Measurements from ENCODE around the gene AGTPBP1.
"Not testable (repeated sequence)": the region's sequence is repeated elsewhere in the genome, so short reads cannot be mapped to it uniquely, and the experiment has no call there.

Gene AGTPBP1

GRCh38 chr9:85577353-85577952, 164.3 kb downstream of the AGTPBP1 start:
- no peaks in the 10 kb centered on the region for H3K27me3 ChIP-seq

GRCh38 chr9:85575868-85576267, 165.9 kb downstream of the AGTPBP1 start:
- no peak overlapping the region for H3K27ac ChIP-seq
- no peaks in the 10 kb centered on the region for H3K27me3 ChIP-seq
- no peak for TF ChIP-seq Cebpa-rat (IDR thresholded peaks at IDR 0.05)
- peaks cover 8 to 80% (median 31%) of the 10 kb centered on the region in 11 experiments for H3K36me3 ChIP-seq
- H3K9ac ChIP-seq = no peak overlapping the region
- H3K4me1 ChIP-seq = no peaks in the 10 kb centered on the region
- H3K4me2 ChIP-seq = no peak overlapping the region
- H4K20me1 ChIP-seq = no peaks in the 10 kb centered on the region
- no peak overlapping the region for H3K4me3 ChIP-seq
- peaks cover 0 to 16% (median 12%) of the 10 kb centered on the region in 11 experiments; a peak in 13 of 22 replicates for H3K9me3 ChIP-seq (replicated peaks in 1 of 11)

More at GRCh38 chr9:85577353-85577952, 164.3 kb downstream of the AGTPBP1 start:
- no peaks in the 10 kb centered on the region for H3K4me1 ChIP-seq
- no peak for TF ChIP-seq Cebpa-rat (IDR thresholded peaks at IDR 0.05)
- H3K27ac ChIP-seq = no peak overlapping the region
- H3K36me3 ChIP-seq = peaks cover 8 to 78% (median 23%) of the 10 kb centered on the region in 11 experiments
- no peaks in the 10 kb centered on the region for H4K20me1 ChIP-seq
- H3K4me2 ChIP-seq = no peak overlapping the region
- H3K4me3 ChIP-seq = no peak overlapping the region
- H3K9me3 ChIP-seq (replicated peaks in 1 of 11) = peaks cover 0 to 16% (median 12%) of the 10 kb centered on the region in 11 experiments; a peak in 13 of 22 replicates
- no peak overlapping the region for H3K9ac ChIP-seq

- H3K9ac ChIP-seq, H4K20me1 ChIP-seq, H3K27me3 ChIP-seq, H3K27ac ChIP-seq, H3K4me1 ChIP-seq, H3K4me3 ChIP-seq, H3K4me2 ChIP-seq: not testable (repeated sequence)
- H3K9me3 ChIP-seq (replicated peaks in 1 of 11) = peaks cover 0 to 16% (median 12%) of the 10 kb centered on the region in 11 experiments; a peak in 13 of 22 replicates
- peaks cover 10 to 83% (median 31%) of the 10 kb centered on the region in 11 experiments for H3K36me3 ChIP-seq
Measured at GRCh38 chr9:85573546-85573945, 168.2 kb downstream of the AGTPBP1 start.

- H3K9ac ChIP-seq, H4K20me1 ChIP-seq, H3K27ac ChIP-seq, H3K27me3 ChIP-seq, H3K4me3 ChIP-seq, H3K4me2 ChIP-seq, H3K4me1 ChIP-seq: not testable (repeated sequence)
- H3K36me3 ChIP-seq = peaks cover 10 to 84% (median 31%) of the 10 kb centered on the region in 11 experiments
- H3K9me3 ChIP-seq (replicated peaks in 1 of 11) = peaks cover 0 to 16% (median 12%) of the 10 kb centered on the region in 11 experiments; a peak in 13 of 22 replicates
Measured at GRCh38 chr9:85572917-85573316, 168.8 kb downstream of the AGTPBP1 start.

GRCh38 chr9:85569988-85570387, 171.8 kb downstream of the AGTPBP1 start:
- H4K20me1 ChIP-seq = peaks cover 0 to 4% (median 0%) of the 10 kb centered on the region in 11 experiments; a peak in 1 of 22 replicates
- H3K9me3 ChIP-seq (replicated peaks in 1 of 11) = peaks cover 0 to 16% (median 12%) of the 10 kb centered on the region in 11 experiments; a peak in 13 of 22 replicates
- H3K4me3 ChIP-seq = no peak overlapping the region
- H3K27me3 ChIP-seq = no peaks in the 10 kb centered on the region
- no peak overlapping the region for H3K9ac ChIP-seq
- no peaks in the 10 kb centered on the region for H3K4me1 ChIP-seq
- H3K27ac ChIP-seq = no peak overlapping the region
- peaks cover 24 to 95% (median 45%) of the 10 kb centered on the region in 11 experiments for H3K36me3 ChIP-seq
- TF ChIP-seq Cebpa-rat (IDR thresholded peaks at IDR 0.05) = no peak
- H3K4me2 ChIP-seq = no peak overlapping the region

GRCh38 chr9:85559526-85559925, 182.2 kb downstream of the AGTPBP1 start:
- no peaks in the 10 kb centered on the region; a peak in 2 of 22 replicates for H4K20me1 ChIP-seq
- no peaks in the 10 kb centered on the region for H3K27me3 ChIP-seq
- H3K4me2 ChIP-seq = no peak overlapping the region
- no peaks in the 10 kb centered on the region for H3K9me3 ChIP-seq (replicated peaks in 1 of 11)
- H3K4me1 ChIP-seq = no peaks in the 10 kb centered on the region
- no peak overlapping the region for H3K9ac ChIP-seq
- H3K36me3 ChIP-seq = peaks cover 5 to 72% (median 24%) of the 10 kb centered on the region in 11 experiments; a peak in 19 of 22 replicates
- H3K4me3 ChIP-seq = no peak overlapping the region
- TF ChIP-seq Cebpa-rat (IDR thresholded peaks at IDR 0.05) = no peak
- no peak overlapping the region for H3K27ac ChIP-seq

GRCh38 chr9:85554349-85554748, 187.4 kb downstream of the AGTPBP1 start:
- Histone ChIP-seq H3K27me3 (no peaks in the 10 kb centered on the region), H3K4me2 (no peak overlapping the region), H3K9me3 (replicated peaks in 1 of 11) (no peaks in the 10 kb centered on the region), H3K9ac (no peak overlapping the region), H3K4me1 (no peaks in the 10 kb centered on the region), H3K27ac (no peak overlapping the region), H3K4me3 (no peak overlapping the region), H4K20me1 (peaks cover 0 to 3% (median 0%) of the 10 kb centered on the region in 11 experiments; a peak in 2 of 22 replicates), H3K36me3 (peaks cover 10 to 76% (median 30%) of the 10 kb centered on the region in 11 experiments; a peak in 19 of 22 replicates)
- no peak for TF ChIP-seq Cebpa-rat (IDR thresholded peaks at IDR 0.05)

- Histone ChIP-seq H3K4me1 (no peaks in the 10 kb centered on the region), H3K9me3 (replicated peaks in 1 of 11) (no peaks in the 10 kb centered on the region), H3K9ac (no peak overlapping the region), H3K4me2 (no peak overlapping the region), H3K4me3 (no peak overlapping the region), H3K27me3 (no peaks in the 10 kb centered on the region), H3K36me3 (peaks cover 10 to 78% (median 34%) of the 10 kb centered on the region in 11 experiments; a peak in 19 of 22 replicates), H4K20me1 (peaks cover 0 to 3% (median 0%) of the 10 kb centered on the region in 11 experiments; a peak in 2 of 22 replicates), H3K27ac (no peak overlapping the region)
- TF ChIP-seq Cebpa-rat (IDR thresholded peaks at IDR 0.05) = no peak
Measured at GRCh38 chr9:85553475-85553874, 188.3 kb downstream of the AGTPBP1 start.

- no peak for TF ChIP-seq Cebpa-rat (IDR thresholded peaks at IDR 0.05)
- Histone ChIP-seq H3K9ac (no peak overlapping the region), H3K27ac (no peak overlapping the region), H3K4me2 (no peak overlapping the region), H3K9me3 (replicated peaks in 1 of 11) (no peaks in the 10 kb centered on the region), H3K4me3 (no peak overlapping the region), H3K27me3 (no peaks in the 10 kb centered on the region), H3K4me1 (no peaks in the 10 kb centered on the region), H3K36me3 (peaks cover 7 to 65% (median 22%) of the 10 kb centered on the region in 11 experiments; a peak in 16 of 22 replicates), H4K20me1 (no peaks in the 10 kb centered on the region)
Measured at GRCh38 chr9:85547599-85547998, 194.2 kb downstream of the AGTPBP1 start.

GRCh38 chr9:85543196-85543595, 198.6 kb downstream of the AGTPBP1 start:
- Histone ChIP-seq H3K9ac (no peak overlapping the region), H4K20me1 (no peaks in the 10 kb centered on the region), H3K9me3 (replicated peaks in 1 of 11) (no peaks in the 10 kb centered on the region), H3K36me3 (peaks cover 0 to 29% (median 0%) of the 10 kb centered on the region in 11 experiments; a peak in 3 of 22 replicates), H3K27me3 (no peaks in the 10 kb centered on the region), H3K4me2 (no peak overlapping the region), H3K27ac (no peak overlapping the region), H3K4me1 (no peaks in the 10 kb centered on the region), H3K4me3 (no peak overlapping the region)
- TF ChIP-seq Cebpa-rat (IDR thresholded peaks at IDR 0.05) = no peak
